ENCODE data around the gene EXOC8. TPM values are rescaled to one million over a fixed set of nuclear protein-coding genes. Genes with fewer than 3 reads are reported as not detected.

The EXOC8 gene
- total RNA-seq, 1 experiment from 2014 or later = 24.5 TPM

DNA sequence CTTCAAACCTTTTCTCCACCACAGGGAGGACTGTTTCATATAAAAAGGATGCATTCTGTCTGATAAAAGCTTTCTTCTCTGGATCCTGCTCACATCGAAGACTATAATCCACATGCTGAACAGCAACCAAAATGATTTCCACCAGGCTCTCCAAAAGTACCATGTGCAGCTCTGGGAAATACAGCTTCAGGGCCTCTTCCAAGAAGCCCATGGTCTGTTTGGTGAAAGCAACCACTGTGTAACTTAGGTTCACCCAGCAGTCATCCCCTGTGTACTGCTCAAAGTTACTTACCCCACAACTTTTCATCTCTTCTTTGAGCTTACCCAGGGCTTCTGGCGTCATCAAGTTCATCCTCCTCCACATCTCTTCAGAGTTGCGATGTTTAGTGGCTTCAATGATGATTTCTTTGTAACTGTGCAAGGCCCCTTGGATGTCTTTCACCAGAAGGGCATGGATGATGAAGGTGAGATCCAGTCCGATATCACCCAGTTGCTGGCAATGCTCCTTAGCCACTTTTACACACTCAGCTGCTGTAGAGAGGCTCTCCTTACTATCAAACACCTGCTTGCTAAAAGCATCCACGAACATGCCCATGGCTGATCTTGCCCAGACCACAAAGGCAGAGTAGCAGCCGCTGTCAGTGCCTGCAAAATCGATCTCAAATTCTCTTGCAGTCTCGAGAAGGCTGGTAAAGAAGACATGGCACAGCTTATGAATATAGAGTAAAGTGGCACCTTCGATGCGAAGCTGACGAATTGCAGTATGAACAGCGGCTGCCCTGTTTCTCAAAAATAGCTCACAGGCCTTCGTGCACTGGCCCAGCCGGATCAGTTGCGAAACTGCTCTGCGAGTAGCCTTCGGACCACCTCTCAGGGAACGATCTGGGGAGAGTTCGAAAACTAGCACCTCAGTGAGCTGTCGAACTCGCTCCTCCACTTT lies 1.7 kb downstream of the EXOC8 start:
- H3K4me1 Mint-ChIP-seq (ENCODE audit: low read depth, unreplicated experiment) = peaks cover 40% of the 10 kb centered on the region
- H3K27me3 Mint-ChIP-seq (ENCODE audit: unreplicated experiment) = no peaks in the 10 kb centered on the region
- BruUV-seq (replicated peaks) = TSS peak; percentile 23
- H3K4me3 Mint-ChIP-seq (ENCODE audit: low read depth, unreplicated experiment) = peak overlapping the region; percentile 100
- H3K9me3 Mint-ChIP-seq (ENCODE audit: low read depth, unreplicated experiment) = no peaks in the 10 kb centered on the region
- CTCF ChIA-PET = interaction anchor here (0.6 kb wide), 1 partner anchor 19 kb away, joined by 7 read pairs; no protein-coding TSS in a partner anchor
- intact Hi-C loops (cut with micrococcal nuclease; ENCODE audit: unreplicated experiment) = loop anchor here (2.0 to 5.0 kb wide), 2 partner anchors 93 to 469 kb away; partner anchors contain the start of gene C1orf198
- peaks cover 63% of the 10 kb centered on the region for H3K36me3 Mint-ChIP-seq (ENCODE audit: insufficient read depth, unreplicated experiment)
- TF ChIP-seq, protein P1, sequence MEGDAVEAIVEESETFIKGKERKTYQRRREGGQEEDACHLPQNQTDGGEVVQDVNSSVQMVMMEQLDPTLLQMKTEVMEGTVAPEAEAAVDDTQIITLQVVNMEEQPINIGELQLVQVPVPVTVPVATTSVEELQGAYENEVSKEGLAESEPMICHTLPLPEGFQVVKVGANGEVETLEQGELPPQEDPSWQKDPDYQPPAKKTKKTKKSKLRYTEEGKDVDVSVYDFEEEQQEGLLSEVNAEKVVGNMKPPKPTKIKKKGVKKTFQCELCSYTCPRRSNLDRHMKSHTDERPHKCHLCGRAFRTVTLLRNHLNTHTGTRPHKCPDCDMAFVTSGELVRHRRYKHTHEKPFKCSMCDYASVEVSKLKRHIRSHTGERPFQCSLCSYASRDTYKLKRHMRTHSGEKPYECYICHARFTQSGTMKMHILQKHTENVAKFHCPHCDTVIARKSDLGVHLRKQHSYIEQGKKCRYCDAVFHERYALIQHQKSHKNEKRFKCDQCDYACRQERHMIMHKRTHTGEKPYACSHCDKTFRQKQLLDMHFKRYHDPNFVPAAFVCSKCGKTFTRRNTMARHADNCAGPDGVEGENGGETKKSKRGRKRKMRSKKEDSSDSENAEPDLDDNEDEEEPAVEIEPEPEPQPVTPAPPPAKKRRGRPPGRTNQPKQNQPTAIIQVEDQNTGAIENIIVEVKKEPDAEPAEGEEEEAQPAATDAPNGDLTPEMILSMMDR (IDR thresholded peaks at IDR 0.05; ENCODE audit: unreplicated experiment) = no peak
- peak overlapping the region; percentile 24 for H3K27ac Mint-ChIP-seq (ENCODE audit: unreplicated experiment)
- DNase-seq = peak; percentile 24

DNA sequence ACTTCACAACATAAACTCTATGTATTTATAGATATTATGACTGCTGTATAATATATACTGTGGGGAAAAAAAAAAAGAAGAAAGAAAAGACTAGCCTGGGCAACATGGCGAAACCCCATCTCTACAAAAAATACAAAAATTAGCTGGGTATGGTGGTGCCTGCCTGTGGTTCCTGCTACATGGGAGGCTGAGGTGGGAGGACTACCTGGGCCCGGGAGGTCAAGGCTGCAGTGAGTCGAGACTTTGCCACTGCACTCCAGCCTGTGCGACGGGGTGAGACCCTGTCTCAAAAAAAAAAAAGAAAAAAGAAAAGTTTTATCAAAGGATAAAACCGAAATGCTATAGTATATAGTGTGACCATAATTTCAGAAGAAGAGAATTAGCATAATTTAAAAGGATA lies 2.7 kb downstream of the EXOC8 start:
- H3K9me3 Mint-ChIP-seq (ENCODE audit: low read depth, unreplicated experiment) = no peaks in the 10 kb centered on the region
- CTCF ChIA-PET = interaction anchor here (1.2 kb wide), 1 partner anchor 93 kb away, joined by 3 read pairs; no protein-coding TSS in a partner anchor
- H3K27me3 Mint-ChIP-seq (ENCODE audit: unreplicated experiment) = no peaks in the 10 kb centered on the region
- H3K36me3 Mint-ChIP-seq (ENCODE audit: insufficient read depth, unreplicated experiment) = peaks cover 57% of the 10 kb centered on the region
- no peak for DNase-seq
- TF ChIP-seq, protein P1 (IDR thresholded peaks at IDR 0.05; ENCODE audit: unreplicated experiment) = no peak
- no TSS peak for BruUV-seq (replicated peaks)
- intact Hi-C loops (cut with micrococcal nuclease; ENCODE audit: unreplicated experiment) = loop anchor here (2.0 to 5.0 kb wide), 2 partner anchors 92 to 468 kb away; partner anchors contain the start of gene C1orf198
- peak overlapping the region; percentile 100 for H3K4me3 Mint-ChIP-seq (ENCODE audit: low read depth, unreplicated experiment)
- H3K27ac Mint-ChIP-seq (ENCODE audit: unreplicated experiment) = no peak overlapping the region
- peaks cover 32% of the 10 kb centered on the region for H3K4me1 Mint-ChIP-seq (ENCODE audit: low read depth, unreplicated experiment)

DNA sequence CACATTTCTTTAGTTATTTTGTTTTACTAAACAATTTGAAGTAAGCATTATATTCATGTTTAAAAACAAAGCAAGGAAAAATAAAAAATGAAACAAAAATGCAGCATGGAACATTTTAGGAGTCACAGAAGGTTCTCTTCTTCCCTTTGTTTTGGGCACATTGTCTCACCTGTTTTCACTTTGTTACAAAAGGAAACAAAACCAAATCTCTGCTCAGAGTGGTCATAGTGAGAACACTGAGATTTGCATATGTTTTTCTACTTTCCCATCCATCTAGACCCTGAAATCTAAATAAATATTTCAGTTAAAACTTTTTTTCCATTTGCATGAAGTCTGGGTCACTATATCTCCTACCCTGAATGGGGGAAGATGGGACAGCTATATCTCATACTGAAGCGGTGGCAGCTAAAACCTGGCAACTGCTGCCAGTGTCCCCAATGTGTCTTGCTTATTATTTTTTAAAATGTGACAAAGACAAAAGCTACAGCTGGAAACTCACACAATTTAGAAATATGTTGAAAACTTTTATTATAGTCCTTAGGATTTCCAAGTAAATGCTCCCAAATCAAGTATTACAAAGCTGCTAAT lies 3.5 kb downstream of the EXOC8 start:
- DNase-seq = no peak
- Mint-ChIP-seq H3K4me3 (ENCODE audit: low read depth, unreplicated experiment) (peak overlapping the region; percentile 100), H3K9me3 (ENCODE audit: low read depth, unreplicated experiment) (no peaks in the 10 kb centered on the region), H3K27ac (ENCODE audit: unreplicated experiment) (no peak overlapping the region), H3K36me3 (ENCODE audit: insufficient read depth, unreplicated experiment) (peaks cover 50% of the 10 kb centered on the region), H3K4me1 (ENCODE audit: low read depth, unreplicated experiment) (peaks cover 26% of the 10 kb centered on the region), H3K27me3 (ENCODE audit: unreplicated experiment) (no peaks in the 10 kb centered on the region)
- BruUV-seq (replicated peaks) = no TSS peak
- CTCF ChIA-PET = interaction anchor here (1.2 kb wide), 1 partner anchor 93 kb away, joined by 3 read pairs; no protein-coding TSS in a partner anchor
- TF ChIP-seq, protein P1 (IDR thresholded peaks at IDR 0.05; ENCODE audit: unreplicated experiment) = no peak
- intact Hi-C loops (cut with micrococcal nuclease; ENCODE audit: unreplicated experiment) = loop anchor here (2.0 kb wide), 1 partner anchor 91 kb away; no protein-coding TSS in a partner anchor

DNA sequence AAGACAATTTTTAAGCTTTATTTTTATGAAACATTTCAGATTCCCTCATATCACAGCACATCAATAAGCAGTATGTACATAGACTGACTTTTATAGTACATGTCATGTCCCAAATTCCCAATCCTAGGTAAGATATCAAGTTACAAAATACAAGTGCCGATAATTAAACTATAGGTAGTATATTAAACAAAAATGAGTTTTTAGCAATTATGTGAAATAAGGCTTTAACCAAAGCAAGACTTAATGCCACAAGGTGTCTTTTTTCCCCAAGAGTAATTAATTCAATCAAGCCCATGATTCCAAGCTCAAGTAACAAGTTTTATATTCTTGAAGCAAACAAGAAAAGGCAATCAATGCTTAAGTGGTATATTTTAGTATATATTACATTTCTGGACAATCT lies 4.9 kb downstream of the EXOC8 start:
- no TSS peak for BruUV-seq (replicated peaks)
- Mint-ChIP-seq H3K27ac (ENCODE audit: unreplicated experiment) (no peak overlapping the region), H3K4me3 (ENCODE audit: low read depth, unreplicated experiment) (no peak overlapping the region), H3K4me1 (ENCODE audit: low read depth, unreplicated experiment) (peaks cover 21% of the 10 kb centered on the region), H3K36me3 (ENCODE audit: insufficient read depth, unreplicated experiment) (peaks cover 36% of the 10 kb centered on the region), H3K9me3 (ENCODE audit: low read depth, unreplicated experiment) (no peaks in the 10 kb centered on the region), H3K27me3 (ENCODE audit: unreplicated experiment) (no peaks in the 10 kb centered on the region)
- DNase-seq = no peak
- TF ChIP-seq, protein P1 (IDR thresholded peaks at IDR 0.05; ENCODE audit: unreplicated experiment) = no peak
- intact Hi-C loops (cut with micrococcal nuclease; ENCODE audit: unreplicated experiment) = no loop called here
- CTCF ChIA-PET = no interaction called here

All from Calu3 (cell line).